ENCODE data around the gene OLFM1. TPM values are rescaled to one million over a fixed set of nuclear protein-coding genes. Genes with fewer than 3 reads are reported as not detected.

The OLFM1 gene
- total RNA-seq, 2 donors from 2014 or later, result 11.0 to 23.2 TPM

DNA sequence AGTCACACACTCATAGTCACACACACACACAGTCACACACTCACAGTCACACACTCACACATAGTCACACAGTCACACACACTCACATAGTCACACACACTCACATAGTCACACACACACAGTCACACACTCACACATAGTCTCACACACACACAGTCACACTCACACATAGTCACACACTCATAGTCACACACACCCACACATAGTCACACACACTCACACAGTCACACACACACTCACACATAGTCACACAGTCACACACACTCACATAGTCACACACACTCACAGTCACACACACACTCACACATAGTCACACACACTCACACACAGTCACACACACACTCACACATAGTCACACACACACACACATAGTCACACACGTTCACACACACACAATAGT, 4.1 kb downstream of the OLFM1 start:
- Histone ChIP-seq H3K4me1 (ENCODE audit: control insufficient read depth, insufficient read depth, low read length) (peaks cover 5% of the 10 kb centered on the region), H3K9ac (ENCODE audit: extremely low read depth, low read length, poor library complexity, severe bottlenecking) (no peak overlapping the region), H3K36me3 (ENCODE audit: control insufficient read depth, insufficient read depth, low read length) (no peaks in the 10 kb centered on the region), H3K27ac (ENCODE audit: low read depth, low read length) (no peak overlapping the region), H3K9me3 (ENCODE audit: control insufficient read depth, low read length) (no peaks in the 10 kb centered on the region), H3K27me3 (ENCODE audit: control insufficient read depth, insufficient read depth, low read length, poor library complexity, severe bottlenecking) (peaks cover 33% of the 10 kb centered on the region), H3K4me3 (ENCODE audit: low read length) (no peak overlapping the region)
- WGBS, 2 experiments (ENCODE audit: insufficient coverage in 1 of 2, insufficient read length in 1 of 2), result 83 to 87% methylated on average over 1 of the region's 1 CpG
- no peaks in the 10 kb centered on the region for H3K9me3 Mint-ChIP-seq
- H3K36me3 Mint-ChIP-seq (ENCODE audit: low read depth), result peaks cover 10% of the 10 kb centered on the region
- no peak overlapping the region for H3K27ac Mint-ChIP-seq
- H3K27me3 Mint-ChIP-seq (ENCODE audit: insufficient read depth), result peaks cover 28% of the 10 kb centered on the region
- TF ChIP-seq, protein P1, sequence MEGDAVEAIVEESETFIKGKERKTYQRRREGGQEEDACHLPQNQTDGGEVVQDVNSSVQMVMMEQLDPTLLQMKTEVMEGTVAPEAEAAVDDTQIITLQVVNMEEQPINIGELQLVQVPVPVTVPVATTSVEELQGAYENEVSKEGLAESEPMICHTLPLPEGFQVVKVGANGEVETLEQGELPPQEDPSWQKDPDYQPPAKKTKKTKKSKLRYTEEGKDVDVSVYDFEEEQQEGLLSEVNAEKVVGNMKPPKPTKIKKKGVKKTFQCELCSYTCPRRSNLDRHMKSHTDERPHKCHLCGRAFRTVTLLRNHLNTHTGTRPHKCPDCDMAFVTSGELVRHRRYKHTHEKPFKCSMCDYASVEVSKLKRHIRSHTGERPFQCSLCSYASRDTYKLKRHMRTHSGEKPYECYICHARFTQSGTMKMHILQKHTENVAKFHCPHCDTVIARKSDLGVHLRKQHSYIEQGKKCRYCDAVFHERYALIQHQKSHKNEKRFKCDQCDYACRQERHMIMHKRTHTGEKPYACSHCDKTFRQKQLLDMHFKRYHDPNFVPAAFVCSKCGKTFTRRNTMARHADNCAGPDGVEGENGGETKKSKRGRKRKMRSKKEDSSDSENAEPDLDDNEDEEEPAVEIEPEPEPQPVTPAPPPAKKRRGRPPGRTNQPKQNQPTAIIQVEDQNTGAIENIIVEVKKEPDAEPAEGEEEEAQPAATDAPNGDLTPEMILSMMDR (conservative IDR thresholded peaks at IDR 0.05), result no peak
- DNase-seq, result no peak
- H3K4me1 Mint-ChIP-seq, result peaks cover 12% of the 10 kb centered on the region
- no peak overlapping the region for H3K4me3 Mint-ChIP-seq

DNA sequence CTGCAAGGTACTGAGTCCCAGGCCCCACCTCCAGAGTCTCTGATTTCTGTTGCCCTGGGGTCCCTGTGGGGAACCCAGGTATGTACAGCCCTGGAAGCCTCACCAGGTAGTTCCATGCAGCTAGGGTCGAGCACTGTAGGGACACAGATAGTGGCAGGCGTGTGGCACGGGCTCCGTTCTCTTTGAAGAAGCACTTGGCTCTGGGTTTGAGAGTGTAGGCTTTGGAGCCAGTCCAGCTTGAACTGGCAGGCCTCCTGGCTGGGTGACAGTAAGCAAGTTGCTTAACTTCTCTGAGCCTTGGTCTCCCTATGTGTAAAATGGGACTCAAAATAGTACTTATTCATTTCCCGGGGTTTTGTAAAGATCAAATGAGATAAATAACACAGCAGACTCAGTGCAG, 5.6 kb downstream of the OLFM1 start:
- Mint-ChIP-seq H3K27ac (no peak overlapping the region), H3K9me3 (no peaks in the 10 kb centered on the region), H3K27me3 (ENCODE audit: insufficient read depth) (peaks cover 25% of the 10 kb centered on the region), H3K4me3 (no peak overlapping the region), H3K4me1 (peaks cover 12% of the 10 kb centered on the region), H3K36me3 (ENCODE audit: low read depth) (peaks cover 10% of the 10 kb centered on the region)
- 85 to 98% methylated on average over 4 to 5 of the region's 5 CpGs for WGBS, 2 experiments (ENCODE audit: insufficient coverage in 1 of 2, insufficient read length in 1 of 2)
- no peaks in the 10 kb centered on the region for H3K36me3 ChIP-seq (ENCODE audit: control insufficient read depth, insufficient read depth, low read length)
- peaks cover 24% of the 10 kb centered on the region for H3K27me3 ChIP-seq (ENCODE audit: control insufficient read depth, insufficient read depth, low read length, poor library complexity, severe bottlenecking)
- peaks cover 5% of the 10 kb centered on the region for H3K4me1 ChIP-seq (ENCODE audit: control insufficient read depth, insufficient read depth, low read length)
- no peak overlapping the region for H3K27ac ChIP-seq (ENCODE audit: low read depth, low read length)
- no peak for DNase-seq
- TF ChIP-seq, protein P1 (conservative IDR thresholded peaks at IDR 0.05), result no peak
- H3K4me3 ChIP-seq (ENCODE audit: low read length), result no peak overlapping the region
- no peaks in the 10 kb centered on the region for H3K9me3 ChIP-seq (ENCODE audit: control insufficient read depth, low read length)
- H3K9ac ChIP-seq (ENCODE audit: extremely low read depth, low read length, poor library complexity, severe bottlenecking), result no peak overlapping the region

DNA sequence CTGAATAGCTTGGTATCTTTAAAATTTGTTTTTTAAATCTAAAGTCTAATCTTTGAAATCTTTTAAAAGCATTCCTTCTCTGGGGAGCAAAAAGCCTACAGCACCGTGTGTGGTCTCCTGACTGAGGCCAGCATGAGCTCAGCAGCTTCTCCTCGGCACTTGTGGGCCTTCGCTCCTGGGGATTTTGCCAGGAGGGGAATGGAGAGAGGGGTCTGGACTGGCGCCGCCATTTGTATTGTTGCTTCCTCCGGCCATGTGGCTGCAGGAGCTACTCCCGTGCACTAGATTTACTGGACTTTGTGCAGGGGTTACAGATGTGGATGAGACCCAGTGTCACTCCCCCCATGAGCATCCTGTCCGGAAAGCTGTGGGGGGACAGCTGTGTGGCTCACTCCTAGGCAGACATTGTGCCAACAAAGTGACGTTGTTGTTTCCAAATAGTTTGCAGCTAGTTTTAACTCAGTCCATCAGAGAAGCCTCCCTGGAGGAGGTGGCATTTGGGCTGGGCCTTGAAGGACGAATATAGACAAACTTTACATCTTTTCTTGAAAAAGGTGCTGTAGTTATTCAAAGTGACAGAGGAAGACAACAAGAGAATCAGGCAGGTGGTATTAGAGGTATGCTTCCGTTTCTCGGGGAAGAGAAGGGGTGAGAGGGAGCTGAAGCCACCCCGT, 6.6 kb downstream of the OLFM1 start:
- Mint-ChIP-seq H3K4me3 (no peak overlapping the region), H3K27ac (no peak overlapping the region), H3K27me3 (ENCODE audit: insufficient read depth) (peaks cover 18% of the 10 kb centered on the region), H3K4me1 (peaks cover 11% of the 10 kb centered on the region), H3K36me3 (ENCODE audit: low read depth) (peaks cover 15% of the 10 kb centered on the region), H3K9me3 (no peaks in the 10 kb centered on the region)
- Histone ChIP-seq H3K27ac (ENCODE audit: low read depth, low read length) (no peak overlapping the region), H3K9ac (ENCODE audit: extremely low read depth, low read length, poor library complexity, severe bottlenecking) (no peak overlapping the region), H3K36me3 (ENCODE audit: control insufficient read depth, insufficient read depth, low read length) (no peaks in the 10 kb centered on the region), H3K9me3 (ENCODE audit: control insufficient read depth, low read length) (no peaks in the 10 kb centered on the region), H3K4me3 (ENCODE audit: low read length) (no peak overlapping the region), H3K27me3 (ENCODE audit: control insufficient read depth, insufficient read depth, low read length, poor library complexity, severe bottlenecking) (peaks cover 14% of the 10 kb centered on the region), H3K4me1 (ENCODE audit: control insufficient read depth, insufficient read depth, low read length) (peaks cover 5% of the 10 kb centered on the region)
- no peak for DNase-seq
- 86 to 93% methylated on average over 9 to 13 of the region's 13 CpGs for WGBS, 2 experiments (ENCODE audit: insufficient coverage in 1 of 2, insufficient read length in 1 of 2)
- TF ChIP-seq, protein P1 (conservative IDR thresholded peaks at IDR 0.05), result no peak
